Thyroid gland (tissue), 4 donors: ENCODE results near the gene SURF2.

Source experiments
- POLR2A ChIP-seq, 2 donors: fragments of 450-650 bp; IDR thresholded peaks; one replicate each; pipeline ENCODE4 v1.6.1; 2017; ENCODE audit warnings: antibody characterized with exemption in 2 of 2, mild to moderate bottlenecking in 2 of 2, moderate library complexity in 1 of 2
- TF ChIP-seq, protein P1 (sequence below), 6 experiments: fragments of 200-600 bp in 3 of 6; fragments of 450-650 bp in 3 of 6; sonication (generic) in 3 of 6; IDR thresholded peaks; one replicate each; pipeline ENCODE4 v1.5.1; 2016 to 2019; ENCODE audit warnings: antibody characterized with exemption in 6 of 6, mild to moderate bottlenecking in 2 of 6, inconsistent platforms in 1 of 6, moderate library complexity in 1 of 6

DNA sequence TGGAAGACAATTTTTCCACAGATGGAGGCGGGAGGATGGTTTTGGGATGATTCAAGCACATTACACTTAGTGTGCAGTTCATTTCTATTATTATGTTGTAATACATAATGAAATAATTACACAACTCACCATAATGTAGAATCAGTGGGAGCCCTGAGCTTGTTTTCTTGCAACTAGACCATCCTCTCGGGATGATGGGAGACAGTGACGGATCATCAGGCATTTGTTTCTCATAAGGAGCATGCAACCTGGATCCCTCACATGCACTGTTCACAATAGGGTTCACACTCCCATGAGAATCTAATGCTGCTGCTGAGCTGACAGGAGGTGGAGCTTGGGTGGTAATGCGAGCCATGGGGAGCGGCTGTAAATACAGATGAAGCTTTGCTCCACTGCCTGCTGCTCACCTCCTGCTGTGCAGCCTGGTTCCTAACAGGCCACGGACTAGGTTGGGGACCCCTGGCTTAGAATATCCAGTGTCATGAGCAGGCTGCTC, 21.4 kb downstream of the SURF2 start:
- TF ChIP-seq, protein P1, sequence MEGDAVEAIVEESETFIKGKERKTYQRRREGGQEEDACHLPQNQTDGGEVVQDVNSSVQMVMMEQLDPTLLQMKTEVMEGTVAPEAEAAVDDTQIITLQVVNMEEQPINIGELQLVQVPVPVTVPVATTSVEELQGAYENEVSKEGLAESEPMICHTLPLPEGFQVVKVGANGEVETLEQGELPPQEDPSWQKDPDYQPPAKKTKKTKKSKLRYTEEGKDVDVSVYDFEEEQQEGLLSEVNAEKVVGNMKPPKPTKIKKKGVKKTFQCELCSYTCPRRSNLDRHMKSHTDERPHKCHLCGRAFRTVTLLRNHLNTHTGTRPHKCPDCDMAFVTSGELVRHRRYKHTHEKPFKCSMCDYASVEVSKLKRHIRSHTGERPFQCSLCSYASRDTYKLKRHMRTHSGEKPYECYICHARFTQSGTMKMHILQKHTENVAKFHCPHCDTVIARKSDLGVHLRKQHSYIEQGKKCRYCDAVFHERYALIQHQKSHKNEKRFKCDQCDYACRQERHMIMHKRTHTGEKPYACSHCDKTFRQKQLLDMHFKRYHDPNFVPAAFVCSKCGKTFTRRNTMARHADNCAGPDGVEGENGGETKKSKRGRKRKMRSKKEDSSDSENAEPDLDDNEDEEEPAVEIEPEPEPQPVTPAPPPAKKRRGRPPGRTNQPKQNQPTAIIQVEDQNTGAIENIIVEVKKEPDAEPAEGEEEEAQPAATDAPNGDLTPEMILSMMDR (IDR thresholded peaks at IDR 0.05): no peak
- TF ChIP-seq POLR2A (IDR thresholded peaks at IDR 0.05): no peak
